ENCODE measurements around the gene DNAL1.
"Not testable (repeated sequence)": the region's sequence is repeated elsewhere in the genome, so short reads cannot be mapped to it uniquely, and the experiment has no call there.

The DNAL1 gene

DNA sequence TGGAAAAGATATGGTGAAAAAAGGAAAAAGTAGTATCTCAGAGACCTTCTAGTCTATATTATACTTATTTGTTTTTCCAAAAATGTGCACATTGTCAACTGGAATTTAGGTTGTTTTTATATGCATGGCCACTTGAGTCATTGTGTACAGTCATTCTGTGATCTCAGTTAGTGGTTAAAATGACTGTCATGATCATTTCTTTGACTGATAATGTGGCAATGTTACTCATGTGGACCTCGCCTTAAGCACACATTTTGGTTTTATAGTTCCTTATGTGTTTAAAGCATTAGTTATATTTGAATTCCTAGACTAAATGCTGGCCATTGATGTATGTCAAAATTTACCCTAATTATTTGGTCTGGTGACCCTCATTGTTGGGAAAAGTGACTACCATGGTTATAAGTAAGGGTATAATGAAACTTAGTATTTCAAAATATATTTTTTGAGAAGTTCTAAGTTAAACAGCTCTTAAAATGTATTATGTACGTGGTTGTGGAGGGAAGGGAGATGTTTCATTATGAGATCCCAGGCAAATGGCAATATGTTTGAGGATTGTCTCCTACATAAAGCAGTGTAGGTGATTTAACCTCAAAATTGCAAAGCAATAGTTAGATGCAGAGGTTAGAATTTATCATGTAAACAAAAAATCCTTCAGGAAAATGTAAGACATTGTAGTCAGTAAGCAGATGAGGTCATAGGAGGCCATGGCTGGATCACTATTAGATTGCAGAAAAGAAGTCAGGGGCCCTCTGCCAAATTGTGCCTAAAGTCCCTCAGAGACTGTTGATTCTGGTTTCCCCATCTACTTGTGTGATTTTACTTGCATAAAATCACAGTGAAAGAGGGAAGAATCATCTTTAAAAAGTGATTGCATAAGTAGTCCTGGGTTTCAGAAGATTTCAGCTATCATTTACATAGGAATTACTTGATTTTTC lies 51.9 kb downstream of the DNAL1 start:
- in situ Hi-C loops (cut with MboI; ENCODE audit: low sequenced_read_pairs): no loop called here
- no peak overlapping the region for H3K4me3 ChIP-seq
- no peak for DNase-seq (ENCODE audit: low spot score in 2 of 2)
- H3K36me3 ChIP-seq (replicated peaks): no peaks in the 10 kb centered on the region
- no peaks in the 10 kb centered on the region for H3K4me1 ChIP-seq
- no peaks in the 10 kb centered on the region for H3K9me3 ChIP-seq
- no peaks in the 10 kb centered on the region for H3K27me3 ChIP-seq (ENCODE audit: low read depth)

DNA sequence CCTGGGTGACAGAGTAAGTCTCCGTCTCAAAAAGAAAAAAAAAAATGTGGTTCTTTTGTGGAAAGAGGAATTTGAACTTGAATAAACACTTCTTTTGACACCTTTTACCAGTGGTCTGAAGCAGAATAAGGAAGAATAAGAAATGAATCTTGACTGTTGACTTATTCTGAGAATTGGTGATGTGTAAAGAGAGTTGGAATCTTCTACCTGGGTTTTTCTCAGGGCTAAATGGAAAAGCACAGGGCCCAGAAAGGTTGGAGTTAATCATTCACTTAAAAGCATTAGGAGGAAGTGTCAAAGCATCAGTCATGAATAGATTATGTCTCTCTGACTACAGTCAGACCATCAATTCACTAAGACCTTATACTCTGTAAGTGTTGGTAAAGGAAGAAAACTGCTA lies 55.5 kb downstream of the DNAL1 start:
- Histone ChIP-seq H3K4me1 (peaks cover 7% of the 10 kb centered on the region), H3K27me3 (ENCODE audit: low read depth) (no peaks in the 10 kb centered on the region), H3K4me3 (no peak overlapping the region), H3K9me3 (no peaks in the 10 kb centered on the region), H3K36me3 (replicated peaks) (no peaks in the 10 kb centered on the region)
- no peak for DNase-seq (ENCODE audit: low spot score in 2 of 2)
- in situ Hi-C loops (cut with MboI; ENCODE audit: low sequenced_read_pairs): no loop called here

DNA sequence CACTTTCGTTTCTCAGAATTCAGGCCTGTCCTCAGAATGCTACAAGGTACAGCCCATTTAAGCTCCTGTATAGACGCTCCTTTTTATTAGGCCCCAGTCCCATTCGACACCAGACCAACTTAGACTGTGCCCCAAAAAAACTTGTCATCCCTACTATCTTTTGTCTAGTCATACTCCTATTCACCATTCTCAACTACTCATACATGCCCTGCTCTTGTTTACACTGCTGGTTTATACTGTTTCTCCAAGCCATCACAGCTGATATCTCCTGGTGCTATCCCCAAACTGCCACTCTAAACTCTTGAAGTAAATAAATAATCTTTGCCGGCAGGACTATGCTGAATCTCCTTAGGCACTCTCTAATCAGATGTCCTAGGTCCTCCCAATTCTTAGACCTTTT lies 63.3 kb downstream of the DNAL1 start:
- DNase-seq (ENCODE audit: low spot score in 2 of 2); H3K4me3 ChIP-seq; H3K9me3 ChIP-seq; H3K4me1 ChIP-seq; in situ Hi-C loops (cut with MboI; ENCODE audit: low sequenced_read_pairs); H3K27me3 ChIP-seq (ENCODE audit: low read depth); H3K36me3 ChIP-seq (replicated peaks): not testable (repeated sequence)

DNA sequence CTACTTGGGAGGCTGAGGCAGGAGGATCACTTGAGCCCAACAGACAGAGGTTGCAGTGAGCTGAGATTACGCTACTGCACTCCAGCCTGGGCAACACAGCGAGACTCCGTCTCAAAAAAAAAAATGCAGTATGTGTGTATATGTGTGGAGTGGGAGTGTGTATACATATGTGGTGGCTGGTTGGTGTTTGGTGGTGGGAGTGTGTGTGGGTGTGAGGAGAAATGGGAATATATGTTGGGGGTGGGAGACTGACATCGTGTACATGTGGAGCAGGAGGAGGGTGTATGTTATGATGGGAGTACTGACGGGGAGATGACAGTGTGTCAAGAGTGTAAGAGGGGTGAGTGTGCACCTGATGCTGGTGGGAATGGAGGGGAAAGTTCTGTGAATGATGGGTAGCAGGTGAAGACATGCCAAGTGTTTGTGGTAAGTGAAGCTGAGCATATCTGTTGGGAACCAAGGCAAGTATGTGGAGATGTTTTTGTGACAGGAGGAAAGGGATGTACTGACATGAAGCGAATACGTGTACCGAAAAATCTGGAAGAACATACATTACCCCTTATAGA lies 65.2 kb downstream of the DNAL1 start:
- Histone ChIP-seq H3K4me3 (no peak overlapping the region), H3K4me1 (peaks cover 5% of the 10 kb centered on the region), H3K36me3 (replicated peaks) (no peaks in the 10 kb centered on the region), H3K9me3 (no peaks in the 10 kb centered on the region), H3K27me3 (ENCODE audit: low read depth) (no peaks in the 10 kb centered on the region)
- no peak for DNase-seq (ENCODE audit: low spot score in 2 of 2)
- in situ Hi-C loops (cut with MboI; ENCODE audit: low sequenced_read_pairs): no loop called here

DNA sequence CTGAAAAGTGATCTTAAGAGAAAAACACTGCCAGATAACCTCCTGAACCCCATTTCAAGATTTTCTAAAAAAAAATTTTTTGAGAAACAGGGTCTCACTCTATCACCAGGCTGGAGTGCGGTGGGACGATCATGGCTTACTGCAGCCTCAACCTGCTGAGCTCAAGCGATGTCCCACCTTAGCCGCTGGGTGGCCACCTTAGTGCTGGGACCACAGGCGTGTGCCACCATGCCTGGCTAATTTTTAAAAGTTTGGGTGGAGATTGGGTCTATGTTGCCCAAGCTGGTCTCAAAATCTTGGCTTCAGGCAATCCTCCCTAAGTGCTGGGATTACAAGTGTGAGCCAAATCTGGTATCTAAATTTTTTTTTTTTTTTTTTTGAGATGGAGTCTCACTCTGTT lies 66.0 kb downstream of the DNAL1 start:
- DNase-seq (ENCODE audit: low spot score in 2 of 2): no peak
- no peaks in the 10 kb centered on the region for H3K9me3 ChIP-seq
- H3K4me1 ChIP-seq: peaks cover 5% of the 10 kb centered on the region
- in situ Hi-C loops (cut with MboI; ENCODE audit: low sequenced_read_pairs): no loop called here
- H3K4me3 ChIP-seq: no peak overlapping the region
- H3K27me3 ChIP-seq (ENCODE audit: low read depth): no peaks in the 10 kb centered on the region
- no peaks in the 10 kb centered on the region for H3K36me3 ChIP-seq (replicated peaks)

DNA sequence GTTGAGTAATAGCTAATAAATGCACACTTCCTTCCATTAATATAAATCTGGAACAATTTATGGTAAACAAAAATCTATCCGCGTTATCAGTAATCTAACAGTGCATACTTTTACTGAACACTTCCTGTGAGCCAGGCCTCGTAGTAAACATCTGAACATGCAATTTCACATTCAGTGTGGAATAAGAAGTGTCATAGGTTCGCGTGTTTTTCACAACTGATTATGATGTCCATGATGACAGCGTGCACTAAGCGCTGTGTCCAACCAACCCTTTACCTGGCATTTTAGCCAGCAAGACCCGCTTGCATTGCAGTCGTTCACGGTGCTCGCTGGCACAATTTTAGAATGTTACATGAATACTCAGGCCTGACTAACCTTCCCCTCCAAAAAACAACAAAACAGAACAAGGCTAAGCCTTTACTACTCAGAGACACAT lies 67.3 kb downstream of the DNAL1 start:
- Histone ChIP-seq H3K36me3 (replicated peaks) (peaks cover 4% of the 10 kb centered on the region; the same call in 1 of the 2 replicates), H3K9me3 (no peaks in the 10 kb centered on the region), H3K4me3 (peak overlapping the region; percentile 83), H3K27me3 (ENCODE audit: low read depth) (no peaks in the 10 kb centered on the region), H3K4me1 (peaks cover 5% of the 10 kb centered on the region)
- in situ Hi-C loops (cut with MboI; ENCODE audit: low sequenced_read_pairs): no loop called here
- DNase-seq (ENCODE audit: low spot score in 2 of 2): no peak

DNA sequence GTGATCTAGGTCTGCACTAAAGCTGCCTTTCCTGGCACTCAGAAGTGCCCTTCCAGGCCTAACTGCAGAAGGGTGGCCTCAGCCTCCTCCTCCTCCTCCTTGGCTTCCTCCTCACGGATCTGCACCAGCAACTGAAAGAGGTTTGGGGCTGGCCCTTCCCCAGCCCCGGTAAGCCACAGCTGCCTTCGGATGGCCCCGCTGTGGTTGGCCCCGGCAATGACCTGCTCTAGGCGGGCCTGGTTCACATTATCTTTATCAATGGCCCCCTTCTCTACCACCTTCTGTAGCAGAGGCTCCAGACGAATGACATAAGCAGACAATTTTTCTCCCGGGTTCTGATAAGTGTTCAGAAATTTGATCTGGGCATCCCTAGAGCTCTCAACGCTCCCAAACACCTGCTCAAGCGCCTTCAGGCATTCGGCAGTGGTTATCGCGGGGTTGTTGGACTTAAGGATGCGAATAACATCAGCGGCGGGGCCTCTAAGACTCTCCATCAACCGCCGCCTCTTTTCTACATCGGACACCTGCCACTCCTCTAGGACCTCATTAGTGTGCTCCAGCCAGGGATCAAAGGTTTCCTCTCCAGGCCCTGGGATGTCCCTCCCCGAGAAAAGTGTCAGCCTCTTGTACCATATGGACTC lies 67.9 kb downstream of the DNAL1 start:
- Histone ChIP-seq H3K4me1 (peaks cover 5% of the 10 kb centered on the region), H3K36me3 (replicated peaks) (peaks cover 10% of the 10 kb centered on the region), H3K27me3 (ENCODE audit: low read depth) (no peaks in the 10 kb centered on the region), H3K4me3 (peak overlapping the region; percentile 83), H3K9me3 (no peaks in the 10 kb centered on the region)
- in situ Hi-C loops (cut with MboI; ENCODE audit: low sequenced_read_pairs): no loop called here
- DNase-seq (ENCODE audit: low spot score in 2 of 2): peak in 1 of 2 experiments; percentile 53

DNA sequence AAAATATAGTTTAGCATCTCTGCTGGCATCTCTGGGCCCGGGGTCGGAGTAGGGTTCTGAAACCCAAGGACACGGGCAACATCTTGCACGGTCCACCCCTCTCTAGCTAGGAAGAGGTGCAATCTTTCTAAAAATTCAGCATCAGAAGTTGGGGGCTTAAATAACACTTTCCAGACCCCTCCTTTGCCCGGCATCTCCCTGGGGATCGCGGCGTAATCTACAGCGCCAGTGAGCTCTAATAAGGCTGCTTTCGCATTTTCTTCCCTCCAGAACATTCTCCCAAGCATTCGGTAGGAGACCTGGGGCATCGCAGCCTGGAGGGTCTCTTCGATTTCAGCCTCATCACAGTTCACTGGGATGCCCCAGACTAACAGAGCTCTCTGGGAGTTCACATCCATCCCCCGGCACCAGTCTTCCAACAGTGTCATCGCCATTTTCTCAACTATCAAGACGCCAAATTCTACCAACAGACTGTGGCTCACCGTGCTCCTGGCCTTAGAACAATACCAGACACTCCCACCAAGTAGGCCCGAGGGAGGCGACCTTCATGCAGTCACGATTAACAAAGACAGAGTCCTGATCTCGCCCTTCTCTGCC lies 68.5 kb downstream of the DNAL1 start:
- no peaks in the 10 kb centered on the region for H3K27me3 ChIP-seq (ENCODE audit: low read depth)
- H3K36me3 ChIP-seq (replicated peaks): peaks cover 17% of the 10 kb centered on the region
- peak overlapping the region; percentile 83 for H3K4me3 ChIP-seq
- in situ Hi-C loops (cut with MboI; ENCODE audit: low sequenced_read_pairs): no loop called here
- H3K9me3 ChIP-seq: no peaks in the 10 kb centered on the region
- no peak for DNase-seq (ENCODE audit: low spot score in 2 of 2)
- H3K4me1 ChIP-seq: peaks cover 5% of the 10 kb centered on the region

DNA sequence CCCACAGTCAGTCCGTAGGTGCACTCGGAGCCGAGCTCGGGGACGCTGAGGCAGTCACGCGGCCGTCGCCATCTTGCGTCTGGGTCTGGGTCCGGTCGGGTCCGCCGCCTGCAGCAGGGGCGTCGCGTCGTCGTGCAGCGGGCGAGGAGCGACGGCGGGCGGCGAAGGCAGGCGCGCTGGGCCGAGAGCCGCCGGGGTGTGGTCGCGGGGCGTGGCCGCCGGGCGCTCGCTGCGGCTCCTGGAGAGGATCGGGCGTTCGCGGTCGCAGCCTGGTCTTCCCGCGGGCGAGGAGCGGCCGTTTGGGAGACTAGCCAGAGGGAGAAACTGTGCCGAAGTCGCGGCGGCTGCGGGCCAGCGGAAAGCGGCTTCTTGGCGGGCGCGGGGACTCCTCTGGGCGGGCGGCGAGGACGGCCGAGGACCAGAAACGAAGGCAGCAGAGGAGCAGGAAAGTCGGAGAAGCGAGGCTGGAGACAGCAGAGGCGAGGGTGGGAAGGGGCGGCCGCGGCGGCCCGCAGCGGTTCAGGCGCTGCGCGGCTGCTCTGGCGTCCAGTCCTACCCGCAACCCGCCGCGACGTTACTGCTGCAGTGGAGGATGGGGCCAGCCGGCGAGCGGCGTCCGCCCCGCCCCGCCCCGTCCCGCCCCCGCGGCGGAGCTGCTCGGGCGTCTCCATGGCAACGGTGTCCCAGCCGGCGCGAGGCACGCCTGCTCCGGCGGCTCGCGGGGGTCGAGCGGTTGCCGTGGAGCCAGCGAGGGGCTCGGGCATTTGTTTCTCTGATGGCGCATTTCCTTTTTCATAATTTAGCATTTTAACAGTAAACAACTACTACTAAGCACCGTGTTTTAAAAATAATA lies 69.2 kb downstream of the DNAL1 start, which contains the start of gene PNMA1:
Gene PNMA1, minus strand, starts transcription at position 582 of the 853 bp plus-strand sequence. CDS start 745 bp downstream, outside the sequence.
- Histone ChIP-seq H3K9me3 (no peaks in the 10 kb centered on the region), H3K4me3 (peak within 1 kb of the TSS; percentile 83), H3K27me3 (ENCODE audit: low read depth) (no peaks in the 10 kb centered on the region), H3K4me1 (peaks cover 5% of the 10 kb centered on the region), H3K36me3 (replicated peaks) (peaks cover 18% of the 10 kb centered on the region)
- in situ Hi-C loops (cut with MboI; ENCODE audit: low sequenced_read_pairs): no loop called here
- peak; percentile 80 to 93 for DNase-seq (ENCODE audit: low spot score in 2 of 2)

DNA sequence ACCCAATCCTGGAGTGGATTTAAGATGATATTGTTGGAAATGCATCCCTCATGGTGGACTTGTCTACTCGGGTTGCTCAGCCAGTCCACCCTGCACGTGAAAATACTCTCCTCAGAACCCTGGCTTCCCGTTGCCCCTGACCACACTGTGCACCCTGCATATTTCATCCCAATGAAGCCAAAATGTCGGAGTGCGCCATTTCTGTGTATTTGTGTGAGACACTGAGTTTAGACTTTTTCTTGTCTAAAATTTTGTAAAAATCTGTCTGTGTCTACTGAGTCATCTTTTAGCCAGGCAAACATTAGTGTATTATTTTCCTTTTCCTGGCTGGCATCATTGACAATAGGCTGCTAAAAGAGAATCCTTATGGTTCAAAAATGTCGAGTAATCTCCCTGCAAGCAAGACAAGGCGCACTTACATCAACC lies 69.9 kb downstream of the DNAL1 start:
- Histone ChIP-seq H3K4me1 (peaks cover 5% of the 10 kb centered on the region), H3K9me3 (no peaks in the 10 kb centered on the region), H3K36me3 (replicated peaks) (peaks cover 22% of the 10 kb centered on the region), H3K27me3 (ENCODE audit: low read depth) (no peaks in the 10 kb centered on the region), H3K4me3 (peak overlapping the region; percentile 83)
- in situ Hi-C loops (cut with MboI; ENCODE audit: low sequenced_read_pairs): no loop called here
- no peak for DNase-seq (ENCODE audit: low spot score in 2 of 2)

DNA sequence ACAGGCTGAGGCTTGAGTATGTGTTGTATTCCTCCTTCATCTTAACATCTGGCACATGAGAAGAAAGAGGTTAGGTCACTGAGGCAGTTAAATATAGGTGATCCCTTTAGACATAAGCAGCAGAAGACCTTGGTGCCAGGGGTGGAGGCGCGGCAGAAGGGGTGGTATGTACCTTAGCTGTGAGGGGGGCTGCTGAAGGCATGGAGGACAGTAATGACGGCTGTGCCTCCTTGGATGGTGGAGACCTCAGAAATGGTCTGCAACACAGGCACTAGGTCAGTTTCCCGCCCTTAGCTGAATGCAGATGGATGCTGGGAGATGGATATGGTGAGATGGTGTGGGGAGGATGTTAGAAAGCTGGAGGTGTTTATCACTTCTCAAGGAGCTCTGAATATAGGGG lies 70.9 kb downstream of the DNAL1 start:
- no peaks in the 10 kb centered on the region for H3K27me3 ChIP-seq (ENCODE audit: low read depth)
- no peak for DNase-seq (ENCODE audit: low spot score in 2 of 2)
- H3K9me3 ChIP-seq: no peaks in the 10 kb centered on the region
- H3K36me3 ChIP-seq (replicated peaks): peaks cover 29% of the 10 kb centered on the region
- in situ Hi-C loops (cut with MboI; ENCODE audit: low sequenced_read_pairs): no loop called here
- H3K4me1 ChIP-seq: peaks cover 5% of the 10 kb centered on the region
- H3K4me3 ChIP-seq: no peak overlapping the region

DNA sequence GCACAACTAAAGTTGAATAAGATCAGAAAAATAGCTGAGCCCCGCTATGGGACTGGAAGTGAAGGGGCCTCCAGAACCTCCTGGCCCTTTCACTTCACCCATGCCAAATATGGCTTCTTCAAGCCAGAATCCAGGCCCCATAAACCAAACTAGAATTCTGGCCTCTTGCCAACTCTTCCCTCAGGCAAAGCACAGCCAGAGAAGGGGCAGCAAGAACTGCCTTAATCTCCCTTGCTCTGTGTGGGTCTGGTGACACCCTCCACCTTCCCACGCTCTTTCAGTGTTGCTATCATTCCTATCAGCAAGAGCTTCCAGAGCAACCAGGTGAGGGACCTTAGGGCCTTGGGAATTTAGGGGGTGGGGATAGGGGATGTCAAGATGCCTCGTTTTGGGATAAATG lies 72.5 kb downstream of the DNAL1 start:
- H3K36me3 ChIP-seq (replicated peaks): peaks cover 44% of the 10 kb centered on the region
- H3K4me1 ChIP-seq: peaks cover 8% of the 10 kb centered on the region
- H3K9me3 ChIP-seq: no peaks in the 10 kb centered on the region
- no peak overlapping the region for H3K4me3 ChIP-seq
- in situ Hi-C loops (cut with MboI; ENCODE audit: low sequenced_read_pairs): no loop called here
- DNase-seq (ENCODE audit: low spot score in 2 of 2): no peak
- no peaks in the 10 kb centered on the region for H3K27me3 ChIP-seq (ENCODE audit: low read depth)
